Cerebellar cortex (tissue), 1 donor: ENCODE measurements around the gene ANLN.
"Not testable (repeated sequence)": the region's sequence is repeated elsewhere in the genome, so short reads cannot be mapped to it uniquely, and the experiment has no call there.

Experiments used
- DNase-seq: peaks from one replicate; pipeline ENCODE4 v3.0.0-alpha.2; 2015; ENCODE audit warnings: low spot score

Gene ANLN

GRCh38 chr7:36378555-36378954 is 11.1 kb upstream of the ANLN start:
- DNase-seq, result not testable (repeated sequence)

- DNase-seq, result no peak
Measured at GRCh38 chr7:36379831-36380504, 9.7 kb upstream of the ANLN start.

- no peak for DNase-seq
Measured at GRCh38 chr7:36381056-36381455, 8.6 kb upstream of the ANLN start.

- not testable (repeated sequence) for DNase-seq
Measured at GRCh38 chr7:36383284-36383683, 6.4 kb upstream of the ANLN start.

- DNase-seq, result not testable (repeated sequence)
Measured at GRCh38 chr7:36385646-36386045, 4.0 kb upstream of the ANLN start.

DNA sequence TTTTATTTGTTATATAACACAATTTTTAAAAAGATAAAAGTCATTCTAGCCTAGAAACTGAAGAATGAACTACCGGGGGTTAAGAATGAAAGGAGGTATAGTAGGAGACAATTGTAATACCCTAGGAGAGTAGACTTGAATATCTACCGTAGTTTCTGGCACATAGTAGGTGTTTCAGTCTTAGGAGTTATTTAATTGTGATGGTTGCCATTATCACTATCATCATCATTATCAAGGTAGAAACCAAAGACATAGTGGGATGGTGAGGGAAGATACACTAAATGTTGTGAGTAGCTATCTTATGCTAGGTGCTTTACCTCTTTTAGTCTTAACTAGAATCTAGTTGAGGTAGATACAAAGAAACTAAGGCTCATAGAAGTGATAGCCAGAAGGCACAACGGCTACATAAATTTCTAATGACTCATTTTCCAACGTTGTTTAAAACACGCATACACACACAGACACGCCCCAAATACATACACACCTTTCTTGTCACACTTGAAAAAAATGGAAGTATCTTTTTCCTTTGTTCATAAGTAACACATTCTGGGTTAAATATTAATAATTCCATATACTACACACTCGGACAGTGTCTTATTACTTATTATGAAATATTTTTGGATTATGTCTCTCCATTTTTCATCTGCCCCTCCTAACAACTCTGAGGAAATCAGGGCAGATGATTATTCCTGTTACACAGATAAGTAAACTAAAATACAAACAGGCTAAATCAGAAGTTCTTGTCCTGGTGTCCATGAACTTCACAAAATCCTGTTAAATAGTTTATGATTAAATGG is 2.0 kb upstream of the ANLN start:
- DNase-seq, result peak; percentile 6

GRCh38 chr7:36388423-36388822 is 1.2 kb upstream of the ANLN start:
- peak; percentile 20 for DNase-seq

DNA sequence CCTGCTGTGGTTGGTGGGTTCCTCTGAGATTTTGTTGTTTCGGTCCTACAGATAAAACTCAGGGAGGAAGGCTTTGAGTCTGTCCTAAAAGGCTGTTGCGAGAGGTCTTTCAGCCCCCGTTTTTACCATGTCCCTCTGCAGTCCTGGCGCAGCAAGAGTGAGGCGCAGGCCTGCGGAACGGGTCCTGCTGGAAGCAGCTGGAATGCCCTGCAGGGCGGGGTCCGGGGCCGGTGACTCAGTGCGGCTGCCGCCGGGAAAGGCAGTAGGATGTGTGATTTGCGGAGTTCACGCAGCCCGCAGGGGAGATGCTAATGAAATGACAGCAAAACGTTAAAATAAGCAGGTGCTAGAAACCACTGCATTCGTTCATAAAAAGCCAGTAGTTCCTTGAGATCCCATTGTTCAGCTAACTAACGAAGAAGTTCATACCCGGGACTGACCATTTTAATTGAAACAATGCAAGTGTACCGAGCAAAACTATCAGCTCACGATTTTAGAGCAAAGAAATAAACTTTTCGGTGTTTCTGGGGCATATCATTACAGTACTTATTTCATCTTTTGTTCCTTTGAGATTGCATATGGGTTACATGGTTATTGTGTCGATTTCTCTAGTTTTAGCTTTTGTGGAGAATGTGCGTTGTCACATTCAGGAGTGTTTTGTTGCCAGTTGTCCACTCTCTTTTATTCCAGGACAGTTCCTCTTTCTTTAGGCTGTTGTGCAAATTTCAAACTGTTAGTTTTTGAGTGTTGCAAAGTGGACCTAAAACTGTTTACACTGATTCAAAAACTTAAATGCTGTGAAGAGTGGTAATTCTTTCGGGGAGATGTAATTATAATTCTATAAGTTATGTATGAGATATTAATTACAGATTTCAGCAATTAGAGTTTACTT is 783 bp downstream of the ANLN start:
- peak; percentile 49 for DNase-seq

GRCh38 chr7:36391436-36392198 is 2.0 kb downstream of the ANLN start:
- DNase-seq, result no peak

GRCh38 chr7:36393826-36394225 is 4.2 kb downstream of the ANLN start:
- DNase-seq, result no peak

DNA sequence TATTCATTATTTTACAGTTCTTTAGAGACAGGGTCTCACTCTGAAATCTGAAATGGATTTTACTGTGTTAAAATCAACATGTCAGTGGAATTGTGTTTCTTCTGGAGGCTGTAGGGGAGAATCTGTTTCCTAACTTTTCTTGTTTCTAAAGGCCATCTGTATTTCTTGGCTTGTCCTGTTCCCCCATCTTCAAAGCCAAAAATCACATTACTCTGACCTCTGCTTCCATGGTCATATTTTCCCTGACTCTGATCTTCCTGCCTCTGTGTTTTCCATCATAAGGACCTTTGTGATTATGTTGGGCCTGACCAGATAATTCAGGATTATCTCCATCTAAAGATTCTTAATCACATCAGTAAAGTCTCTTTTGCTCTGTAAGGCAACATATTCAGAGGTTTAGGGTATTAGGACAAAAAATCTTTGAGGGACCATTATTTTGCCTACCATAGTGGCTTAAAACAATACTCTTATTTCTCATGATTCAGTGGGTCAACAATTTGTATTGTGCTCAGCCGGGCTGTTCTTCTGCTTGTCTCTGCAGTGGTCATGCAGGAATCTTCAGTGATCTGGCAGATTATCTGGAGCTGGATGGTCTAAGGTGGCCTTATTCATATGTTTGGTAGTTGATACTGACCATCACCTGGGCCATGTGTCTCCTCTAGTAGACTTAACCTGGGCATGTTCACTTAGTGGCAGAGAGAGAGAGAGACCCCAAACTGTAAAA is 5.7 kb downstream of the ANLN start:
- DNase-seq, result no peak

DNA sequence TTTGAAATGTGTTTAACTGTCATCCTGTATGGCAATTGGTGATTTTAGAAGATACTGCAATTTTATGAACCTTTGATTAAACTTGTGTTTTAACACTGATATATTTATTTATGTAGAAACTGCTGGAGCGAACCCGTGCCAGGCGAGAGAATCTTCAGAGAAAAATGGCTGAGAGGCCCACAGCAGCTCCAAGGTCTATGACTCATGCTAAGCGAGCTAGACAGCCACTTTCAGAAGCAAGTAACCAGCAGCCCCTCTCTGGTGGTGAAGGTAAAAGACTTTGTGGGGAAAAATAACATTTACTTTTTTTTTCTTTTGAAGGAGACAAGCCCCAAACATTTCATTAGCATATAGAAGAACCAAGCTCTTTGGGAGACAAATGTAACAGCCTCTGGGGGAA is 6.5 kb downstream of the ANLN start:
- no peak for DNase-seq

DNA sequence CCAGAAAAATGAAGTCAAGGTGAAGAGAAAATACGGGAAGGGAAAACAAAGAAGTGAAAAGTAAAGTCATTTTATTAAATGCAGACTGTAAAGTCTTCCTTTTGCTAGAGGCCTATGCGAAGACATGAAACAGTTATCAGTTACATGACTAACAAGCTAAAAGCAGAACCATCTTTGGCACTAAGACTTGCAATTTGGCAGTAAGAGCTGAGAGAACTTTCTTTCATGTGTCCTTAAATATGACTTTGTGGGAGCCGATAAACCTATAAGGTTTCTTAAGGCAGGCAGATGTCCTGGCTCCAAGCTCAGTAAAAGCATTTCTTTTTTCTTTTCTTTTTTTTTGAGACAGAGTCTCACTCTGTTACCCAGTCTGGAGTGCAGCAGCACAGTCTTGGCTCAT is 10.4 kb downstream of the ANLN start:
- DNase-seq, result no peak

DNA sequence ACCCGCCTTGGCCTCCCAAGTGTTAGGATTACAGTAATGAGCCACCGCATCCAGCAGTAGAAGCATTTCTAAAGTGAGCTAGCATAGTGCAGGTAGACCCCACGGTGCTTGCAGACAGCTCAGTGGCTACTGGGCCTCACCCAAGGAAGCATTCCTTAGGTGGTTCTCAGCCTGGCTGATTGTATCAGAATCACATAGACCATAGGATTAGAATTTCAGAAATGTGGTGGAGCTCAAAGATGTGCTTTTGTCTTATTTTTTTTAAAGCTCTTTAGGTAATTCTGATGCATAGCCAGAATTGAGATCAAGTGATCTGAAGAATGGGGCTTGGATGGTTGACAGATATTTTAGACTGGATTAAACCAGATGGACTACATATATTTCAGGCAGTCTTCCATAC is 10.9 kb downstream of the ANLN start:
- DNase-seq, result no peak

GRCh38 chr7:36403452-36403851 is 13.8 kb downstream of the ANLN start:
- no peak for DNase-seq

DNA sequence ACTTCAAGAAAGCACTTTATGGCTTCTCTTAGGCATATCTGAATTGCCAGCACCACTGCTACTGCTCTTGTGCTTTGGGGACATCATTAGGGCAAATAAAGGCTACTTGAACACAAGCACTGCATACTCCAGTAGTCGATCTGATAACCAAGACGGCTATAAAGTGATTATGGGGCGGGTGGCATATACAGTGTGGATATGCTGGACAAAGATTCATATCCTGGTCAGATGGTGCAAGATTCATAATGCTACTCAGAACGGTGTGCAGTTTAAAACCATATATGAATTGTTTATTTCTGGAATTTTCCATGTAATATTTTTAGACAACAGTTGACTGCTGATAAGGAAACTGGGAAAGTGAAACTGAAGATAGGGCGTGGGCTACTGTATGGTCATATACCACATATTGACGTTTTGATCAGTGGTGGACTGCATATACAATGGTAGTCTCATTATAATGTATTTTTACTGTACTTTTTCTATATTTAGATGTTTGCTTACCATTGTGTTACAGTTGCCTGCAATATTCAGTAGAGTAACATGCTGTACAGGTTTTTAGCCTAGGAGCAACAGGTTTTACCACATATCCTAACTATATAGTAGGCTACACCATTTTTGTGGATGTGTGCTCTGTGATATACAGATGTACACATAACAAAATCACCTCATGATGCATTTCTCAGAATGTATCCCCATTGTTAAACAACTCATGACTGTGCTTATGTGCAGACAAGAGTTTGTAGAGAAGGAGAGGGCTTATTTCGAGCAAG is 15.2 kb downstream of the ANLN start:
- no peak for DNase-seq

DNA sequence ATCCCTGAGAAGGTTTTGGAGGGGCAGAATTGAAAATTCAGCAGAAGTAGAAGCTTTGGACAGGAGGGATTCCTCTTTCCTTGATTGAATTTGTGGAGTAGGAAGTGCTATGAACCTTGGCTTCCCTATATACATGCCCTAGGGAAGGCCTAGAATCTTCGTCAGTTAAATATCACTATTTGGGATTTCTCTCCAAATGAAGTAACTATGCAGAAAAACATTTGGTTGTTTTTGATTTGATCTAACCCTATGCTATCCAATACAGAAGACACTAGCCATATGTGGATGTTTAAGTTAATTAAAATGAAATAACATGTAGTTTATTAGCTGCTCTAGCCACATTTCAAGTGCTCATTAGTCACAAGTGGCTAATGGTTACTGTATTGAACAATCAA is 15.7 kb downstream of the ANLN start:
- DNase-seq, result no peak

- peak; percentile 14 for DNase-seq
Measured at GRCh38 chr7:36406156-36406555, 16.5 kb downstream of the ANLN start.

DNA sequence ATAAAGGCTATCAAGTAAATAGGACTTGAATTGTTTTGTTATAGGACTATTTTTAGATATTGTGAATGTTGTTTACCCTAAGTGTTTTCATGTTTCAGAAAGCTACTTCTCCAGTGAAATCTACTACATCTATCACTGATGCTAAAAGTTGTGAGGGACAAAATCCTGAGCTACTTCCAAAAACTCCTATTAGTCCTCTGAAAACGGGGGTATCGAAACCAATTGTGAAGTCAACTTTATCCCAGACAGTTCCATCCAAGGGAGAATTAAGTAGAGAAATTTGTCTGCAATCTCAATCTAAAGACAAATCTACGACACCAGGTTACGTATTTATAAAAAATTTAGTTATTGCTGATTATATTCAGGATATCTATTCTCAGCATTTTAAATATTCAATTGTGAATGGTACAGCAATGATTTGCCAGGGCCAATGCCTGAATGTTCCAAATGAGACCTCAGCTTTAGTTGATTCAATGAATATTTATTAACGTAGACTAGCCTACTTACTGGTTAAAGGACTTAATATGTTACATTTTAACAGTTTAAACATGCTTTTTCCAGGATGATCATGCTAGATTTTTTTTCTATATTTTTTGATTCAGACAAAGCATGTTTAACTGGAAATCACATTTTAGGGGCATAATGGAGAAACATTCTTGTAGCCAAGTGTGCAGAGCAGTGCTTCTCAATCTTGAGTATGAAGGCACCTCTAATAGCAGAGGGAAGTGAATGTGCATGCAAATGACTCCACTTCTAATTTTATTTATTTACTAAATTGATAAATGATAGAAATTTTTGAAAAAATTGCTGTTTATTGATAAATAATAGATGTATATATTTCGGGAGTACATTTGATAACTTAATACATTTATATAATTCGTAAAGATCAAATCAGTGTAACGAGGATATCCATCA is 18.2 kb downstream of the ANLN start:
- DNase-seq, result no peak
